ENCODE data around the gene CCL28.
"Not testable (repeated sequence)": the region's sequence is repeated elsewhere in the genome, so short reads cannot be mapped to it uniquely, and the experiment has no call there.

Gene CCL28

GRCh38 chr5:43412156-43412555 is at the start of gene CCL28:
TSS of gene CCL28 (minus strand) at chr5:43412391. CDS start at chr5:43412316, 75 bp downstream.
- no peak for DNase-seq (ENCODE audit: low read depth)

GRCh38 chr5:43461066-43461465 is 48.9 kb upstream of the CCL28 start:
- no peak for DNase-seq (ENCODE audit: low read depth)

GRCh38 chr5:43456556-43456955 is 44.4 kb upstream of the CCL28 start:
- DNase-seq (ENCODE audit: low read depth) = no peak

- DNase-seq (ENCODE audit: low read depth) = not testable (repeated sequence)
Observed at GRCh38 chr5:43441575-43441974, 29.4 kb upstream of the CCL28 start.

DNA sequence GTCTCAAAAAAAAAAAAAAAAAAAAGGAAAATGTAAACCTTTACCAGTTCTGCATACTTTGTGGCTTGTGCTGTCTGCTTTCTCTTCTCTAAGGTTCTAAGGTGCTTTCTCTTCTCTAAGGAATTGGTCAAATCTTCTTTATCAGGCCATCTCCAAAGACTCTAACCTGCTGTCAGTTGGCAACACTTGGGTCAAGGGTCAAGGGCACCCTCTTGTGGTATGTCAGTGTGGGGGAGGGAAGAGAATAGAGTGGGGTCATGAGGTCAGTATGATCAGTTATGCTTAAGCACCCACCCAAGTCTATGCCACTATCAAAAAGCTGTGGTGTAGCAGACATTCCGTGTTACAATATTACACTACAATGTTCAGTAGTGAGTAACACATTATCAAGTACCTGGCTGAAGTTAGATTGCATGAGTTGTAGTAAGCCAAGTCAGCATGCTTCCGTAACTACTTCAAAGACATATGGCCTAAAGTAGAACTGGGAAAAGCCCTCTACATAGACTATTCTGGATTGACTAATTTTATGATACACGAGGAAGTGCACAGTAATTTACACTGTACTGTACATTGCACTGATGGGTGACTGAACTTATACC is 25.0 kb upstream of the CCL28 start:
- no peak for DNase-seq (ENCODE audit: low read depth)

DNA sequence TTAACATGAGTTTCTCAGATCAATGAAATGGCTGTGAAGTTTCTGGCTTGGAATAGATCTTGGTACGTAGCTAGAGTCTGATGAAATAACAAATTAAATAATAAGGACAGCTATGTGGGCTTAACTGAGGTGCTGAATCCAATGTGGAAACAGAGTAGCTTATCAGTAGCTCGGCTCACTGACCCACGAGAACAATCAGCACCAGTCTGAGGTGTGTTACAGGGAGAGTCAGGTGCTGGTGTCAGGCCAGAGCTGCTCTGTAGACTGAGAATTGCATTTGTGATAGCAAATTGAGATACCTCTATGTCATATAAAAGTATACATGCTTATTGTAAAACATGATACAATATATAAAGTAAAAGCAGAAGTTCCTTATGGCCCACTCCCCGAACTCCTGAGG is 21.2 kb upstream of the CCL28 start:
- DNase-seq (ENCODE audit: low read depth) = no peak

DNA sequence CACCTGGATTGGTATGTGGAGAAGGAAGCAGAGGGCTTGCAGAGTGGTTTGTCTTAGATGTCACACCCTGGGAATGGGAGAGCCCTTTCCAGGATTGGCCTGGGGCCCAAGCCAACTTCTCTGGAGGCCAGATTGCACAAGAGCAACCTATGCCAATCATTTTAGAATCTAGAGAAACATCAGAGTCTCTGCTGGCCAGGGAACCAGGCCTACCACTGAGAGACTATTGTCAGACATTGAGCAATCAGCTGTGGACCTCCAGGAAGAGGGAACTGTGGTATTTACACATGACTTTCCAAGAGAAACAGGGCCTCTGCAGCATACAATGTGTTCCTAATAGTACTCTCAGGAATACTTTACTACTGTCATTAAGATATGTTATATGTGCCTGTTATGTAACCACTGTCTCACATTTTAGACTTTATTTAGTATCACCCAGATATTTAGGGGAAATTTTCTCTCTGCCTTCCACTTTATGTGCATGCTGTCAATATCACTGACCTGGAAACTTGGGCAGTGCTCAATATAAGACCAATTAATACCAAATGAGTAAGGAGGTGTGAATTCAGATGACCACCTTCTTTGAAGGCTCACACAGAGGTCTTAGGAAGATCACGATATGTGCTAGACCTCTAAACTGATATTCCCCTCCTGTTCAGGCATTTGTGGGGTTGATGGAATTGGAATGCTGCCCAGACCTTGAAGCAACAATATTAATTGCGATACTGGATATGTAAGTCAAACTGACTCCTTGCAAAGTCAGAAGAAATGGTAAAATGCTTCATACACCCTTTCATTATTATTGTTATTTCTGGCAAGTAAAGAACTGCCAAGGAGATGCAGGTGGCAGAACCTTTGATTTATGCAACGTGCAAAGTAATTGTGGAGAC is 20.5 kb upstream of the CCL28 start:
- DNase-seq (ENCODE audit: low read depth) = no peak

GRCh38 chr5:43429706-43430105 is 17.5 kb upstream of the CCL28 start:
- no peak for DNase-seq (ENCODE audit: low read depth)

DNA sequence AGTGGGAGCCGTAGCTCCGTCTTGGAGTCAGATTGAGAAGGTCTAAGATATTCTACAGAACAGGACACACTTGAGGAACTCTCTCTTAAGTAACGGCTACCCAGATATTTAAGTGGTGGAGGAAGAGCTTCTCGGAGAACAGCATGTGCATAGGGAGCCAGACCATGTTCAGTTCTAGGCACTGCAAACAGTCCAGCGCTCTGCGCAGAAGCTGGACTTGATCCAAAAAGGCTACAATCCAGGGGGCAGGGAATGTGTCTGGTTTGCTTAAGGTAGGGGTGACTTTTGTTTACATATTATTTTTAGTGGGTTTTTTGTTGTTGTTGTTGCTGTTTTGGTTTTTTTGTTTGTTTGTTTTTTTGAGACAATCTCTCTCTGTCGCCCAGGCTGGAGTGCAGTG is 16.8 kb upstream of the CCL28 start:
- DNase-seq (ENCODE audit: low read depth) = no peak

DNA sequence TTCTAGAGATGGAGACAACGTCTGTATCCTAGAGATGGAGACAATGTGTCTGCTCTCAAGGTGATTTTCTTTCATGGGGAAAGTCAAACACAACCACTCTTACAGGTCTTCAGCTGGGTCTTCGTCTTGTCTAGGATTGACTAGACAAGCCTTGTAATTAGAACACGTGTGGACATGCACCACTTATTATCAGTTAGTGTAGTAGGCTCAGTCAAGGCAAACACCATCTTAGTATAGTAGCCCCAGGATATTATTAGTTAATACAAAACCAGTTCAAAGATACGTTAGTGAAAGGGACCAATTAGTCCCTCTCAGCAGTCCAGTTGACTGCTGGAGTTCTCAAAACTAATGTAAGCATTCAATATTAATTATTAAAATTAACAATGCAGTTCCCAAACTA is 15.1 kb upstream of the CCL28 start:
- no peak for DNase-seq (ENCODE audit: low read depth)

- no peak for DNase-seq (ENCODE audit: low read depth)
Observed at GRCh38 chr5:43425983-43426382, 13.8 kb upstream of the CCL28 start.

DNA sequence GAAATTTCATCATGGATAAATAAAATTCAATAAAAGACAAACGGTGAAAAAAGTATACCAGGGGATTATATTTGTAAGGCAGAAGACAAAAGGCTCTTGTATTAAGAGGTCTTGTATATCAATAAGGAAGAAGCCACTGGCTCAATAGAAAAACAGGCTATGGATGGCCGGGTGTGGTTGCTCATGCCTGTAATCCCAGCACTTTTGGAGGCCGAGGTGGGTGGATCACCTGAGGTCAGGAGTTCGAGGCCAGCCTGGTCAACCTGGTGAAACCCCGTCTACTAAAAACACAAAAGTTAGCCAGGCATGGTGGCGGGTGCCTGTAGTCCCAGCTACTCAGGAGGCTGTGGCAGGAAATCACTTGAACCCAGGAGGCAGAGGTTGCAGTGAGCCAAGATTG is 10.9 kb upstream of the CCL28 start:
- DNase-seq (ENCODE audit: low read depth) = not testable (repeated sequence)

DNA sequence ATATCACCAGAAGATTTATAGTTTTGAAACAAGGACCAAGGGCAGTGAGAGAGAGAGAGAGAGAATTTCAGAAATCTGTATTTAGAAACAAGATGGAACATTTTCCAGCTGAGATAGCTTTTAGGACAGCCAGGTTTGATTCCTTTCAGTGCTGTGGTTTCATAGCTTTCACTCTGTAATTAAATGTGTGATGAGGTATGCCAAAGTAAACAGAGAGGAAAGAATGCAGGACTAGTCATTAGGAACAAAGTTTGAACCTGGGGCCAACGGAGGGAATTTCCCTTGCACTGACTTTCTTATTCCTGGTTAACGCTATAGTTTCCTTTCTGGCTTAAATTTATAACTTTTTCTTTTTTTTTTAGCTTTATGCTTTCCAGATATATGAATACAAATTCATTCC is 10.0 kb upstream of the CCL28 start:
- DNase-seq (ENCODE audit: low read depth) = no peak

DNA sequence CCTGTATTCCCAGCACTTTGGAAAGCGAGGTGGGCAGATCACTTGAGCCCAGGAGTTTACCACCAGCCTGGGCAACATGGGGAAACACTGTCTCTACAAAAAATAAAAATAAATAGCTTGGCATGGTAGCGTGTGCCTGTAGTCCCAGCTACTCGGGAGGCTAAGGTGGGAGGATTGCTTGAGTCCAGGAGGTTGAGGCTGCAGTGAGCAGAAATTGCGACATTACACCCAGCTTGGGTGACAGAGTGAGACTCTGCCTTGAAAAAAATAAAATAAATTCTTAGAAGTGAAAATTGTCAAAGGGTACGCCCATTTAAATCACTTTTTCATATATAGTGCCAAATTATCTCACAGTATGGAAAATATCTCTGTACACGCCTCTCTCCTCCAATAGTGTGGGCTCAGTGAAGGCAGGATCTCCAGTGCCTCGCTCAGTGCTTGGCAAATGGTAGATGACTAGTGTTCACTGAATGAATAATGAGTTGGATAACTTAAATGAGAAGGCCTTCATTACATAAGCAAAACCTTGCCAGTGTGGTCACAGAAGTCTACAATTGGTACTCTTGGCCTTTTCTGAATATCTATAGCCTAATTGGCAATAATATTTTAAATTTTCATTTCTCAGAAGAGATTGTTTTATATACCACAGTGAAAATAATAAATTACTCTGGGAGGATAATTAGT is 9.4 kb upstream of the CCL28 start:
- DNase-seq (ENCODE audit: low read depth) = no peak

GRCh38 chr5:43420241-43420640 is 8.1 kb upstream of the CCL28 start:
- no peak for DNase-seq (ENCODE audit: low read depth)

DNA sequence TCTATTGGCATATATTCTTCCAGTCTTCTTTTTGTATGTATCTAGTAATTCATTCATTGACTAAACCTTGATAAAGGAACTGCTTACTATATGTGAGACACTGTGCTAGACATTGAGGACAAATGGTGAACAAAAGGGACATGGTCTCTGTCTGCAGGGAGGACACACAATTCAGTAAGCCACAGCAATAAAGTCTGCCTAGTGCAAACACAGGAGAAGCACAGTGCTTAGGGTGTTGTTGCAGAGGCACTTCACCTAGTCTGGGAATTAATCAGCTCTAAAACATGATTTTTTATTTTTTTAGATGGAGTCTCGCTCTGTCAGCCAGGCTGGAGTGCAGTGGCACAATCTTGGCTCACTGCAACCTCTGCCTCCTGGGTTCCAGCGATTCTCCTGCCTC is 6.4 kb upstream of the CCL28 start:
- DNase-seq (ENCODE audit: low read depth) = no peak

DNA sequence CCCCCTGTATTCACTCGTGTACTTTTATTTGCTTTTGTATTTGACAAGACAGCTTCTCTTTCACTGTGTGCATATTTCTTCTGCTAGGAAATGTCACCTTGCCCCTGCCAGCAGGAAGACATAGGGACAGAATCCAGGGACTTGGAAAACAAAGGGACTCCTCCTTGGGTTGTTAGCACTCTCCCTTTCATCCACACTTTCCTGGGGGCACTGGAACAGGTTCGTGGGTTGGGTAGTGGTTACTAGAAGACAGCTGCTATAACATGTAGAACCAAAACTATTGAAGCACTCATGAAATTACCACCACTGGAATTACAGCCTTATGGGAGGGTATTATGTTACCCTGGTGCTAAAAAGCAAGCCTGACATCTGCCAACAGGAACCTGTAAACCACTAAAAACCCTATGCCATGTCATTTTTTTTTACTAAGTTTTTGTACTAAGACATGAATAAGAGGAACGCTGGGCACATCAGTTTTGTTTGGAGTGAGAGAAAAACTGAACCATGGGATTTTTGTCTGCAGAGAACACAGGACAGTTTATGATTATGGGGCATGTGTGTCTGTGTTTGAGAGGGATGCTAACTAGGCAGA is 4.7 kb upstream of the CCL28 start:
- no peak for DNase-seq (ENCODE audit: low read depth)

- DNase-seq (ENCODE audit: low read depth) = no peak
Observed at GRCh38 chr5:43415935-43416802, 4.0 kb upstream of the CCL28 start.

GRCh38 chr5:43413966-43414365 is 1.8 kb upstream of the CCL28 start:
- DNase-seq (ENCODE audit: low read depth) = no peak

DNA sequence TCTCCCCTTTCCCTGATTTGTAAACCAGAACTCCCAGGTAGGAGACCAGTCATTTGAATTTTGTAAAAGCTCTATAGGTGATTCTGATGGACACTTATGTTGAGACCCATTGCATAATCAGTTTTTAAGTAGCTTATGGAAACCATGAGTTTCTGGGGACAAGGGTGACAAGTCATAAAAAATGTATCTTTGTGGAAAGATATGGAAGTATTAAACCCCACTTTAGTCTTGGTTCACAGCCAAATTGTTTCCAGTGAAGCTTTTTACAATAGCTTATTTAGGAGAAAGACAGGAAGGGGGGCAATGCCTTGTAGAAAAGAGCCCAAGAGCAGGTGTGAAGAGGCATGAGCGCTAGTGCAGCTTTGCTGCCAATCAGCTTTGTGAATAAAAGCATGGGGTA is 453 bp upstream of the CCL28 start:
- DNase-seq (ENCODE audit: low read depth) = no peak

- no peak for DNase-seq (ENCODE audit: low read depth)
Observed at GRCh38 chr5:43411495-43411894, 696 bp downstream of the CCL28 start.

DNA sequence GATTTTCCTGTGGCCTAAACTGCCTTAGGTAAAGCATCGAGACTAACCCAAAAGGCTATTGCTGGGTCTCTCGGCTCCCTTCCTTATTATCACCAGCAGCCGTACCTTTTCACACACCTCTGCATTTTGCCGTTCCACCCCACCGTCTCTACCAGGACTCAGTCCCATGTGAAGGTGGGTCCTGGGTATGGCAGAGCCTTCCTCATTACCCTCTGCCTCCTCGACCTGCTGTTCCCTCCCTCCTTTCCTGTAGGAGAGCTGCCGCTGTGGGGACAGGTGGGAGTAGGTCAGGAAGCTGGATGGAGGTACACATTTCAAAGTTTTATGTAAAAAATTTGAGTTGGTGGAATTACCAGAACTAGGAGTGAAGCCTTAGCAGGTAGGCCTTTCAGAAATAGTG is 1.8 kb downstream of the CCL28 start:
- no peak for DNase-seq (ENCODE audit: low read depth)

All from stimulated activated CD8-positive, alpha-beta memory T cell treated with anti-CD3 and anti-CD28 coated beads, Interleukin-7, amount 100 ng/mL, for 24 hours (primary cell).